A204.1 (cell line): ENCODE measurements around the gene DIRAS1.

ENCODE experiments used
- FAIRE-seq: peaks from 2 replicates; lab custom pipeline; 2012; peaks lifted over from hg19 to GRCh38; lab: Jason Lieb, UNC

Gene DIRAS1

GRCh38 chr19:2720777-2721569 is at the start of gene DIRAS1:
DIRAS1 (minus strand) TSS chr19:2721372; CDS start chr19:2717806, 3,566 bp downstream.
- FAIRE-seq, result no peak

DNA sequence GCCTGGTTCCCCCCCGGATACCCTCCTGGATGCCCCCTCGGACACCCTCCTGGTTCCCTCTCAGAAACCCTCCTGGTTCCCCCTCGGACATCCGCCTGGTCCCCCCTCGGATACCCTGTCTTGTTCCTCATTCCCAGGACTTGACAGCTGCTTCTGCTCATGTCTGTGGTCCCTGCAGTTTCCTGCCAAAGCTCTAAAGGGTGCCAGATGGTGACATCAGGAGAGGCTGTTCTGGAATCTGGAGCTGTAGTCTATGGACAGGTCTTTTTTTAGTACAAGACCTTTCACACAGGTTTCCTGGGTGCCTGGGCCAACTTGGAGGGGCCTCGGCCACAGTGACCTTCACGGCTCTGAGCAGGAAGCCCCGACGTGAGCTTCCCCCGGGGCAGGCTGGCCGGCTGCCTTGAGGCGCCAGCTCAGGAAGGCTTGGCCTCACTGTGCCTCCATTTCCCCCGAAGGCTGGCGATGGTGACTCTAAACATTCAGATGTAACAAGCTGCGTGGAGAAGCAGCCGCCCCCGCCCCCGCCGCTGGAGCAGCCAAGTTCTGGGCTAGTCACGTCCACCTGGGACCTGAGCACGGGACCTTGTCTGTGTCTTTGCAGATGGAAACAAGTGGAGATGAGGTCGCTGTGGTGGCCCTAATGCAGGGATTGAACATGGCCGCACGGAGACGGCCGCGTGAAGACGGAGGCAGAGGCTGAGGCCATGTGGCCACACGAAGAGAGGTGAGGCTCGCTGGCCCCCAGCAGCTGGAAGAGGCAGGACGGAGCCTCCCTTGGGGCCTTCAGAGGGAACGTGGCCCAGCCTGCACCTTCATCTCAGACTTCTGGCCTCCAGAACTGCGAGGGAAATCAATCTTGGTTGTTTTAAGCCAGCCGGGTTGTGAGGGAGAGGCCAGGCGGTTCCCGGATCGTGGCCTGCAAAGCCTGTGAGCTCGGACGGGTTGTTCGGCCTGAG is 49.2 kb upstream of the DIRAS1 start:
- no peak for FAIRE-seq

DNA sequence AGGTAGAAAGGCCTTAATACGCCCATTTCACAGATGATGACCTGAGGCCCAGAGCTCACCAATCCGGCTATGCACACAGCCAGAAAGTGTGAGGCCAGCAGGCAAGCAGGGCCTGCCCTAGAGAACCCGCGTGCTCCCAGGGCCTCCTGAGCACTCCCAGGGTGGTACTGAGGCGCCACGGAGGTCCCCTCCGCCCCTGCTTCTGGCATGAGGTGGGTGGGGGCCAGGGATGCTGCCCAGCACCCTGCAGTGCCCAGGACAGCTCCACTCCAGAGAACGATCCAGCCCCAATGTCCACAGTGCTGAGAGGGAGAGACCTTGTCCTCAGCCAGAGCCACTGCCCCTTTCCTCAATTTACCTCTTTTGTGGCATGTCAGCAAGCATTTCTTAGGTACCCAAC is 48.0 kb upstream of the DIRAS1 start:
- FAIRE-seq, result no peak

- no peak for FAIRE-seq
Observed at GRCh38 chr19:2768365-2769132, 47.4 kb upstream of the DIRAS1 start.

GRCh38 chr19:2767688-2768087 is 46.5 kb upstream of the DIRAS1 start:
- FAIRE-seq, result no peak

DNA sequence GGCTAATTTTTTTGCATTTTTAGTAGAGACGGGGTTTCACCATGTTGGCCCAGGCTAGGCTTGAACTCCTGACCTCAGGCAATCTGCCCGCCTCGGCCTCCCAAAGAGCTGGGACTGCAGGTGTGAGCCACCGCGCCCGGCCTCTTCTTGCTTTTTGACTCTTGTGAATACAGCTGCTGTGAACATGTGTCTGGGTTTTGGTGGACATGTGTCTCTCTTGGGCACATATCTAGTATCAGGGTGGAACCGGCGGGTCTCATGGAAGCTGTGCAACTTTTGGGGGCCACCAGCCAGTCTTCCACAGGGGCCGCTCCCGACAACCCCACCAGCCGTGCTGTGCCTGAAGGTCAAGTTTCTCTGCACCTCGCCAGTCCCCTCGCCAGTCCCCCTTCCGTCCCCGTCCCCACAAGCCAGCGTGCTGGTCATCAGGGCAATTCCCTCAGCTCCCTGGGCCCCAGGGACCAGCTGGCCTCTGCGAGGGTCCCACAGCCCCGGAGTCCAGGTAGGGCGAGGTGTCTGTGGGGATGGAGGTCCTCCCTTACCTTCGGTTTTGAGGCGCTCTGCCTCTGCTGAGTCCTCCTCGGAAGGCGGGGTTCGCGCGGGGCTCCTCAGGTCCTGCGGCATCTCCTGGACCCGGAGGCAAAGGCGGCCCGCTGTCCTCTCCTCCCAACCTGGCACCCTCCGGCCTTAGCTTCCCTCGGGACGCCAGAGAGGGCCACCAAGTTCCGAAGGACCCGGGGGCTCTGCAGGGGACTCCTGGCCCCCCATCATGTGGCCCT is 45.6 kb upstream of the DIRAS1 start:
- FAIRE-seq, result no peak

GRCh38 chr19:2765376-2765775 is 44.2 kb upstream of the DIRAS1 start:
- FAIRE-seq, result no peak

GRCh38 chr19:2764945-2765344 is 43.8 kb upstream of the DIRAS1 start:
- no peak for FAIRE-seq

GRCh38 chr19:2763687-2764086 is 42.5 kb upstream of the DIRAS1 start:
- FAIRE-seq, result no peak

- no peak for FAIRE-seq
Observed at GRCh38 chr19:2762783-2763496, 41.8 kb upstream of the DIRAS1 start.

DNA sequence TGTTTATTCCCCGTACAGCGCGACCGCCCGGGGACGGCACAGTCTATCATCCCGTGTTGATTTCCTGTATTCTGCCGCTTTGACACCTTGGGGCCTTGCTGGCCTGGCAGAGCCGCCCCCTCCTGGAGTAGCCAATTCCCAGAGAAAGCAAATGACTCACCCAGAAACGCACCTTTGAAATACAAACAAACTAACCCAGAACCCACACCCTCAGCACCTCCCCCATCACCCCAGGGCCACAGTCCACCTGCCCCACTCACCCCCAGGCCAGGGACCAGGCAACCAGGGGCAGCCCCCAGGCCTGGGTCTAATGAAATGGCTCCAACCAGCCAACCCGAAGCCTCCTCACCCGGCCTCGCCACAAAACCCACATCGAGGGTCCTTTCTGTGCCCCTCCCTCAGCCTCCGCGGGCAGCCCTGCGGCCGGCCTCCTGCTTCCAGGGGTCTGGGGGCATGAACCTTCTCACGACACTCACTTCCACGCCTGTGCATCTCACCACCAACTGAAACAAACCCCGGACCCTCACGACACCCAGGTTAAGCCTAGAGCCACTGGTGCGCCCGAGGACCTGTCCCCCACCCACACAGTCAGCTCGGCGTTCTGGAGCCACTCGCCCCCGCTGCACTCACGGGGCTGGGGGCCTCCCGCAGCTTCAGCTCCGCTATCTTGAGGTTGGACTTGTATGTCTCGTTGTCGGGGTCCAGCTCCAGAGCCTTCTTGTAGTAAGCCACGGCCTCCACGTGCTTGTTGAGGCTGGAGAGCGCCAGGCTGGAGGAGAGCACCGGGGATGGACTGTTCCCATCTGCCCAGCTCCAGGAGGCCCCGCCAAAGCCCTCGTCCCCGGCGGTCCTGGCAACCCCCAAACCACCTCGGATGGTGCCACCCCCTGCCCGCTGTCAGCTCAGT is 41.0 kb upstream of the DIRAS1 start:
- no peak for FAIRE-seq

DNA sequence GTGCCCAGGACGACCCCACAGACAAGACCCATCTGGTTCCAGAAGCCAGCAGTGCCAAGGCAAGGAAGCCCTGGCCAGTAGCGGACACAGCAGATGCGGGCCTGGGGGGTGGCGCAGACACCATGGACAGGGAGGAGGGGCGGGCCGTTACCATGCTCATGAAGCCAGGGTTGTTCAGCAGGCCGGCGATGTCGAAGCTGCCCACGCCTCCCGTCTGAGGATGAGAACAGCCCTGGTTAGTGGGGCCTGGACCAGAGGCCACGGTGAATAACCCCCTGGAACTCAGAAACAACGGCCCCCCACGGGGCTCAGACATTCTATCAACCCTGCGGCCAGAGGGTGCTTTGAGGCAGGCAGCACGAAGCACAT is 40.1 kb upstream of the DIRAS1 start:
- FAIRE-seq, result no peak

DNA sequence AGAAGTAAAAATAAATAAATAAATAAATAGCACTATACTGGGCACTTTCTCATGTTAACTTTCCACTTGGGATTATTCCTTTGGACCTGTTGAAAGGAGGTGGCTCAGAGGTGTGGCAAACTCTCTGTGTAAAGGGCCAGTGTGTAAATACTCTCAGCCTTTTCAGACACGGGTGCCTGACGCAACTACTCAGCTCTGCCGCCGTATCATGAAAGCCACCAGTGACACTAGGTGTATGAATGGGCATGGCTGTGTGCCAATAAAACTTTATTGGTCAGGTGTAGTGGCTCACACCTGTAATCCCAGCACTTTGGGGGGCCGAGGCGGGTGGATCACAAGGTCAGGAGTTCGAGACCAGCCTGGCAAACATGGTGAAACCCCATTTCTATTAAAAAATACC is 38.8 kb upstream of the DIRAS1 start:
- no peak for FAIRE-seq

DNA sequence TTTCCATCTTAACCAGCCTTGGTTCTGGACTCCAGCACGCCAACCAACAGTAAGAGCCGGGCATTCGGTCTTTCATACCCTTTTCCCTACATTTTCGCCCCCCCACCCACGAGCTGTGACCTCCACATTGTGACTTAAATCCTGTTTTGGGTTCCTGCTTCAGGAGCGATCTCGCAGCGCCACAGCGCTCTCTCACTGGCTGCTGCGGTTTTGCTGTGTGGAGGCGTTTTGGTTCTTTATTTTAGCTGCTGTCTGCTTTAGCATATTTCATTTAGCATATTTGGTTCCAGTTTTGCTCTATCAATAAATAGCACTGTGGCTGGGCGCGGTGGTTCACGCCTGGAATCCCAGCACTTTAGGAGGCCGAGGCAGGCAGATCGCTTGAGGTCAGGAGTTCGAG is 38.2 kb upstream of the DIRAS1 start:
- FAIRE-seq, result no peak

DNA sequence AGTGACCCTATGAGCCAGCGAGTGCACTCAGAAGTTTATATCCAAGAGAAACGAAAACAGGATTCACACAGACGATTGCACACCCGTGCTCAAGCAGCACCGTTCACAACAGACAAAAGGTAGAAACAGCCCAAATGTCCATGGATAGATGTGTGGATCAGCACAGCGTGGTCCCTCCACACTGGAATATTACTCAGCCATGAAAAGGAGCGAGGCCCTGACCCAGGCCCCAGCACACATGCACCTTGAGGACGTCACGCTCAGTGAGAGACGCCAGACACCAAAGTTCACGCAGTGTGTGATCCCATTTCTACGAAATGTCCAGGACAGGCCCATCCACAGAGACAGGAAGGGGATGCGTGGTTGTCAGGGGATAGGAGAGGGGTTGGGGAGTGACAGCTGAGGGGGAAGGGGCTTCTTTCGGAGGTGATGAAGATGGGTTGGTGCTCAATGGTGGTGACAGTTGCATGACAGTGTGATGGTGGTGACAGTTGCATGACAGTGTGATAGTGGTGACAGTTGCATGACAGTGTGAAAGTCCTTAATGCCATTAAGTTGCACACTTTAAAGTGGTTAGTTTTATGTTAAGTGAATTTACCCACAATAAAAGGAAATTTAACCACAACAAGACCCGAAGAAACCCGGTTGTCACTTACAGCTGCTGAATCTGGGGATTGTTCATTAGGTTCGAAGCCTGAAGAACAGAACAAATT is 37.6 kb upstream of the DIRAS1 start:
- no peak for FAIRE-seq

DNA sequence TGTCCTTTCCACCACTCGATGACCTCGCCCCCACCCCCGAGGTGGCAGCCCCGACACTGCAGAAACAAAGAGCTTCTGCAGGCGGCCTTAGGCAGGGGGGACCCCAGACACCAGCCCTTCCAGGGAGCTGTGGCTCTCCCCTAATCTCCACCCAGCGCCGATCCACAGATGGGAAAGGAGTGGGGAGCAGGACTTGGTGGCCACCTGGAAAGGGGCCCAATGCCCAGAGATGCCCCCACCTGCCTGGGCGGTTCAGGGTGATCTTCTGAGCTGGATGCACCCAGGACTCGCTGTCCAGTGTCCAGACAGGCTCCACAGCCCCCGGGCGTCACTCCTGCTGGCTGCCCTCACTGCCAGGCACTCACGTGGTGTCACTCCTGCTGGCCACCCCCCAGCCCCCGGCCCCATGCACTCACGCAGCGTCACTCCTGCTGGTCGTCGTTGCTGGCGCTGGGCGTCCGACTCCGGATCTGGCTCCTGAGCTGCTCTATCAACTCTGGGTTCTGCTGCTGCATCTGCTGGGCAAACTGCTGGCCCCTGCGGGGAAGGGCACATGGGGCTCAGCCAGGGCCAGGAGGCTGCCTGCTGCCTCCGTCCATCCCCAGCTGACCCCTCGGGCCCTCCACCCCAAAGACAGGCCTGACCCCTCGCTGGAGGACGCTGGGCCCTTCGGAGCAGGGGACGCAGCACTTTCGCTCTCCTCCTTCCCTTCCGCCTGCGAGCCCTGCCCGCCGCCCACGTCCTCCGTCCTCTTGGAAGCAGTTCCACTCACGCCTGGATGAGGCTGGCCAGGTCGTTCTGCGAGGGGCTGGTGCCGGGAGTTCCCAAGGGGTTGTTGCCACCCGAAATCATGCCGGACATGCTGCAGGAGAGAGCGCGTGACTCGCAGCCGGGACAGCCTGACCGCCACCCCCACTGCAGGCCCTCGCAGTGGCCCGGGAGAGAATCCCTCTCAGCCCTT is 36.0 kb upstream of the DIRAS1 start:
- FAIRE-seq, result no peak

DNA sequence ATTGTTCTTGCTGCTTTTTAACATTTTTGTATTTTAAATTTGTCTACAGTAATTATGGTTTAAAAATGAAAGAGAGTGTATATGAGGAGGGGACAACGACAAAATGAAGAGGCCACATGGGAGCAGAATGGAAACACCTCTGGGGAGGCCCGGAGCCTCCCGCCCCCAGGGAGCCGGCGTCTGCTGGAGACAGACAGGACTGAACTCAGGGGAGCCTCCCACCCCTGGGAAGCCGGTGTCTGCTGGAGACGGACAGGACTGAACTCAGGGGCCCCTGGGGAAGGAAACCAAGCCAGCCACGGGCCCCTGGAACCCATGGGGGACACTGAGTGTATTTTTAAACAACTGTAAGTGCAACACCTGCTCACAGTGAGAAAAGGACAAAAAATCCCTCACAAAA is 35.3 kb upstream of the DIRAS1 start:
- FAIRE-seq, result no peak

GRCh38 chr19:2755811-2756210 is 34.6 kb upstream of the DIRAS1 start:
- no peak for FAIRE-seq

GRCh38 chr19:2755448-2755705 is 34.2 kb upstream of the DIRAS1 start:
- no peak for FAIRE-seq
